GM15510 (cell line): ENCODE results near the gene RCC1.
A peak's percentile ranks its signal among the peaks of the same experiment; 100 is the strongest.

ENCODE experiments used
- POLR2A ChIP-seq: IDR thresholded peaks from 3 replicates; pipeline ENCODE4 v1.6.1; 2011; ENCODE audit warnings: borderline replicate concordance; ENCODE audit not compliant: insufficient read length; ENCODE audit errors: extremely low read depth

Gene RCC1

DNA sequence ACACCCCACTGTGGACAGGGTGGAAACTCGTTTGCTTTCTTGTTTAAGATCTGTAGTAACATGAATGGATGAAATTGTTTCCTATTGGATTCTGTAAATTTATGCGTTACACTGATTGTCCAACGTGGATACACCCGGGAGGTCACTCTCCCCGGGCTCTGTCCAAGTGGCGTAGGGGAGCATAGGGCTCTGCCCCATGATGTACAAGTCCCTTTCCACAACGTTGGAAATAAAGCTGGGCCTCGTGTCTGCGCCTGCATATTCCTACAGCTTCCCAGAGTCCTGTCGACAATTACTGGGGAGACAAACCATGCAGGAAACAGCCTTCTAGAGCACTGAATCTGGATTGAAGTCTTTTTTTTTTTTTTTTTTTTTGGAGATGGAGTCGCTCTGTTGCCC, 1.4 kb downstream of the RCC1 start:
- no peak for TF ChIP-seq POLR2A

DNA sequence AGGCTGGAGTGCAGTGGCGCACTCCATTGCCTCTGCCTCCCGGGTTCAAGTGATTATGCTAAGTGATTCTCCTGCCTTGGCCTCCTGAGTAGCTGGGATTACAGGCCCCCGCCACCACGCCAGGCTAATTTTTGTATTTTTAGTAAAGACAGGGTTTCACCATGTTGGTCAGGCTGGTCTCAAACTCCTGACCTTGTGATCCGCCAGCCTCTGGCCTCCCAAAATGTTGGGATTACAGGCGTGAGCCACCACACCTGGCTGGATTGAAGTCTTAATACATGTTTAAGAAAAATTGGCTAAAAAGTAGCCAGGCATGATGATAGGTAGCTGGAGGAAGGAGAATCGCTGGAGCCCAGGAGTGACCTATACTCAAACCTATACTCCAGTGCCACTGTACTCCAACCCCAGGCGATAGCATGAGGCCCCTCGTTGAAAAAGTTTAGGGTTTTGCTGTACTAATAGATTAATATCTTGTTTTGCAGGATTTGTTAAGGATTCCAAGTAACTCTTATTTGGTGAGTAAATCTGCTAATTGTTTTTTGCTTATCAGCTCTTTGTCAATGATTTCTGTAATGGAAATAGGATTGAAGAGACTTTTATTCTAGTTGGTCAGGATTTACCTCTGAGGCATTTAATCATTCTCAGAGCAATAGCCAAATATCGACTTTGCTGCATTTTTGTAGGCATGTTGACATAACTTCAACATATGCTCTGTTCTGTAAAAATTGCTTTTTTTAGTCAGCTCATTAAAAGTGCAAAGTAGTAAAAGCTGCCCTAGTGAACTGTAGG, 2.0 kb downstream of the RCC1 start:
- TF ChIP-seq POLR2A: peak; percentile 32

DNA sequence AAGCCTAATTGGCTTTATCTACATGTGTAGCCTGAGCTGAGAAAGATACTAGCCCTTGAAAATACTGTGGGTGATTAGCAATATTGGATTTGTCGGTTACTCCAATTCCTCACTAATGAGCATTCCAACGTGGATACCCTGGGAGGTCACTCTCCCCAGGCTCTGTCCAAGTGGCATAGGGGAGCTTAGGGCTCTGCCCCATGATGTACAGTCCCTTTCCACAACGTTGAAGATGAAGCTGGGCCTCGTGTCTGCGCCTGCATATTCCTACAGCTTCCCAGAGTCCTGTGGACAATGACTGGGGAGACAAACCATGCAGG, 2.6 kb downstream of the RCC1 start:
- peak; percentile 45 for TF ChIP-seq POLR2A

DNA sequence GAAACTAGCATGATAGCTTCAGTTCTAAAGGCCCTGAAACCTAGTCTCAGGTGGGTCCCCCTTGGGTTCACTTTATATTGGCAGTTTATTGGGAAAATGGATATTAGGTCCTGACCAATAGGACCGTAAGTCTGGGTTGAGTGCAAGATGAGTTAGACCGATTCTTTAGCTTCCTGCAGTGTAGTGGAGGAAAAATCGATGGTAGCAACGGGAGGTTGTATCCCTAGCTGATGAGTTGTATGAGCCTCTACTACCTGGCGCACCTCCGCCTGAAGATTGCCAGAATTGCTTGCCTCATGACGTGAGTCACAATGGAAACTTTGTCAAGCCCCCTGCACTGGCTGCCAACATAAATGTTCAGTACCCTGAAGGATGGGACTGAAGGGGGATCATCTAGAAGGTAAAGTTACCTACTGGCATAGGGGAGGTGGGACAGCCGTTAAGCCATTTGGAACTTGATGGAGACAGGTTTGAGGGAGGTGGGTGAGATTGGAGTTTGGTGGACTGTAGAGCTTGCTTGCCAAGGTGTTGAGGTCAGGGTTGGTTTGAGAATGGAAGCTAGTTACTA, 3.9 kb downstream of the RCC1 start:
- TF ChIP-seq POLR2A: no peak

DNA sequence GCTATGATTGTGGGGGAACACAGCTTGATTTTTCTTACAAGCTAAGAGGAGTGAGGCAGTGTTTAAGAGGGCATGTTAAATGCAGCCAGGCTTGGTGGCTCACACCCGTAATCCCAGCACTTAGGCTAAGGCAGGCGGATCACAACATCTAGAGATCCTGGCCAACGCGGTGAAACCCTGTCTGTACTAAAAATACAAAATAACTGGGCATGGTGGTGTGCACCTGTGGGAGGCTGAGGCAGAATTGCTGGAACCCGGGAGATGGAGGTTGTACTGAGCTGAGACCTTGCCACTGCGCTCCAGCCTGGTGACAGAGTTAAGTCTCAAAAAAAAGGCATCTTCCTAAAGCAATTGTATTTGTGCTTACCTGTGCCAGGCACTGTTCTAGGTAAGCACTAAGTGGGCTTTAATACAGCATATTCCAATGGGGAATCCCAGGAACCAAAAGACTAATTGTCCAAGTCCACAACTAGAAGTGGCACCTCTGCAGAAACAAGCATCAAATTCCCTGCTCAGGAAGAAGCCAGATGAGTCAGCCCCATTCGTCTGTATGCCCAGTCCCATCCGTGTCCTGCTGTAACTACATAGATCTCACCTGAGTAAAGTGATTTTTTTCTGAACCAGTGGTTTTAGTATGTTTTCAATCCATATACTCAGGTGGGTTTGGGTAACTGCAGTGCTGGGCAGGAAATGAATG, 4.6 kb downstream of the RCC1 start:
- TF ChIP-seq POLR2A: peak; percentile 74

DNA sequence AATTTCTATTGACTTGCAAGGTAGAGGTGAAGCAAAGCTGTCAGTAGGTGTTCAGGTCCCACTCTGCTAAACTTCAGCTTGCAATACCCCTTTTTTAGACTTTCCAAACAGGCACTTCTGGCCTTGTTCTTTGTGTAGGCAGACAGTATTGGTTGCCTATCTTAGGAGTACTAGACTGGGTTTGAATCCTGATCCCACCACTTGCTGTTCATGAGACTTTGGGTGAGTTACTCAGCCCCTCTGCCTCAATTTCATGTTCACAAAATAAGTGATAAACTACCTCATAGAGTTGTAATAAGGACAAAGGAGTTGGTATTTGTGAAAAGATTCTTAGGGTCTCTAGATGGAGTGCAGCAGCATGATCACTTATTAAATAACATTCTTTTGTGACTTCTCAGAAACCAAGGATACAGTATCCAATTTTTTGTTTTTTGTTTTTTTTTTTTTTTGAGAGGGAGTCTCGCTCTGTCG, 5.2 kb downstream of the RCC1 start:
- peak; percentile 41 for TF ChIP-seq POLR2A

DNA sequence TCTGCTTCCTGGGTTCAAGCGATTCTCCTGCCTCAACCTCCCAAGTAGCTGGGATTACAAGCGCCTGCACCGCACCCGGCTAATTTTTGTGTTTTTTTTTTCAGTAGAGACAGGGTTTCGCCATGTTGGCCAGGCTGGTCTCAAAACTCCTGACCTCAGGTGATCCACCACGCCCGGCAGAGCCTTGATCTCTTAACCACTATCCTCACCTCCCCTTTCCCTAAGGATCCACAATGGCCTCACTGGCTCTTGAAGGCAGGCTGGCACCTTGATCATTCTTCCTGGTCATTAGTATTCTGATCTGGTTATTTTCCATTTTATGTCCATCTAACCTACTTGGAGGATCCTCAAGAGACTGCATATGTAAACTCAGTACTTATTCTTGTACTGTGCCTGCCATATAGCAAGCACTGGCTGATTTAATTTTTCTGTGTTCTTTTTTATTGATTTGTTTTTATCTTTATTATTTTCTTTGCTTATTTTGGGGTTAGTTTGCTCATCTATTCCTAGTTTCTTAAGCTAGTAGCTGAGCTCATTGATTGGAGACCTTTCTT, 6.3 kb downstream of the RCC1 start:
- peak; percentile 29 for TF ChIP-seq POLR2A

DNA sequence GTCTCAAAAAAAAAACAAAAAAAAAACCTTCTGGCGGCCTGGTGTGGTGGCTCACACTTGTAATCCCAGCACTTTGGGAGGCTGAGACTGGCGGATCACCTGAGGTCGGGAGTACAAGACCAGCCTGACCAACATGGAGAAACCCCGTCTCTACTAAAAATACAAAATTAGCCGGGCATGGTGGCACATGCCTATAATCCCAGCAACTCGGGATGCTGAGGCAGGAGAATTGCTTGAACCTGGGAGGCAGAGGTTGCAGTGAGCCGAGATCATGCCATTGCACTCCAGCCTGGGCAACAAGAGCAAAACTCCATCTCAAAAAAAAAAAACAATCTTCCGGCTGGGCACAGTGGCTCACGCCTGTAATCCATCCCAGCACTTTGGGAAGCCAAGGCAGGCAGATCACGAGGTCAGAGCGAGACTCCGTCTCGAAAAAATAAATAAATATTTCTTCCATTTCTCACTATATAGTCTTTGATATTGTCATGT, 8.6 kb downstream of the RCC1 start:
- peak; percentile 18 for TF ChIP-seq POLR2A

DNA sequence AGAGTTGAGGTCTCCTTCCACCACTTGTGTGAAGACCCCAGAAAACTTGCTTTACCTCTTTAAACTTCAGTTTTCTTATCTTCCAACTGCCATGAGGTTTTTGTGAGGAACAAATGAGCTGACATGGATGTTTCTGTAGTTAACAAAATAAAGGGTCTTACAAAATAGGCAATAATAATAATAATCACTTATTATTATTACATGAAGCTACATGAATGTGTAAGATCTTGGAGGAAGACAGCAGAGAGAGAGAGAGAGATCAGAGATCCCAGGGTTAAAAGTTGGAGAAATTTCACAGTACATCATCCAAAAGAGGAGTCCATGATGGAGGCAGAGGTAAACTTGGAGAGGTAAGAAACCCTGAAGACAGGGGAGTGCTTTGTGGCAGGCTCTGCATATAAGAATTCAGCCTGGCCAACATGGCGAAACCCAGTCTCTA, 10.7 kb downstream of the RCC1 start:
- no peak for TF ChIP-seq POLR2A

DNA sequence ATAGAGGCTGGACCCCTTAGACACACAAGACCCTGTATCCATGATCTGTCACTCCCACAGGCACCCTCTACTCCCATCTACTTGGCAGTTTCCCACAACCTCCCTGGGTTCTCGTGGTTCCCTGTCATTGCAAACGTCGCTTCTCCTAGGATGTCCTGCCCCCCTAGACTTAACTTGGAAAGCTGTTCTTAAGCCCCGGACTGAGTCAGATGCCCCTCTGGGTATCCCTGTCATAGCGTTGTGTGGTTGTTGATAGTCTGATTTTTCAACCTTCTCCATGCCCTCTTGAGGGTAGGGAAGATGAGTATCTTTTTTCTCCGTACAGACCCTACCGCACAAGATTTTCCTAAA, 11.8 kb downstream of the RCC1 start:
- TF ChIP-seq POLR2A: no peak

DNA sequence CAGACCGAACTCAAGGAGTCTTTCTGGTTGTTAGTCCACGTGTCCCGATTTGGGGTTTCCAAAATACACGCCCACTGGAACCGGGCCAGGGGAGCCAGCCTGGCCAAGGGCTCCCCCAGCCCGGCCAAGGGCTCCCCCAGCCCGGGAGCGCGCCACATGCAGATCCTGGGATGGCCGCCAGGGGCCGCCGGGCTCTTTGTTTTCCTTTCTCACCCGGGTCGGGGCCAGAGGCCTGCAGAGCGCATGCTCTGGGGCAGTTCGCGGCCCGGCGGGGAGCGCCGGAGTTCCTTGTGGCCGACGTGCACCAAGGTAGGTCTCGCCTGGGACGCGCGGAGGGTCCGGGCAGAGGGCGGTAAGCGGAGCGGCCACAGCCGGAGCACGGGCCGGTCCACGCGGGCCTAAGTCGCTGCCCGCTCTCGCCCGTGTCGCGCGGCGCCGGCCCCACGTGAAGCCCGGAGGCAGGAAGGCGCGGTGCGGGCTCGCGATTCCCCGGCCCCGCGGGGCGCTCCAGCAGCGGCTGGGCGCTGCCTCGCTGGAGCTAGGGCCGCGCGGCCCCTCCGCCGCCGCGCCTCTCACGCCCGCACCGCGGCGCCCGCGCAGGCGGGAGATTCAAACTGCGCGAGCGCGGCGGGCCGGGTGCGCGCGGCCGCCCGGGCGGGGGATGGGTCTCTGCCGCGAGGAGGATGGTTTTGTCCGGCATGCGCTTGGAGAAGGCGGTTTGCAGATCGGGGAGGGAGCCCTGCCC, 12.3 kb downstream of the RCC1 start:
- peak; percentile 79 for TF ChIP-seq POLR2A

DNA sequence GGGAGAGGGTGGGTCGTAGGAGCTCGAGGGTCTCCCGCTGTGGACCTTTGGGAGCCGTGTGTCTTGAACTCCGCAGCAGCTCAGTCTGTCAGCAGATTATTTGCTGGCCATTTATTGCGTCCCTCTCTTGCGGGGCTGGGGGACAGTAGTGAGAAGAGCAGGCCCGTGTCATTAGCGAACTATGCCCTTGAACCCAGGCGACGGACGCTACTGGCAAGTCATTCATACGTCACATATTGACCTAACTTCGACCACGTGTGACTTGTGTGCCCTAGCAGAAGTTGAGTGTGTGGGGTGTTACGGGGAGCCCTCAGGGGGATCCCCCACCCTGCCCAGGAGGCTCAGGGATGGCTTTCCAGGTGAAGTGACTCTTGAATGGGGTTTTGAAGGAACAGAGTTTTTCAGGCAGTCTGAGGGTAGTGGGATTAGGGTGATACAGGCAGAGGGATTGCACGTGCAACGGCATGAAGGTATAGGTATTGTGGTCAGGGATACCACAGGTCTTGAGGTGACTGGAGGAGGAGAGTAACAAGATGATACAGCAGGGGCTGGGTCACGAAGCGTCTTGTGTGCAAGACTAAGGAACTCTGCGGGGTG, 13.0 kb downstream of the RCC1 start:
- TF ChIP-seq POLR2A: no peak

DNA sequence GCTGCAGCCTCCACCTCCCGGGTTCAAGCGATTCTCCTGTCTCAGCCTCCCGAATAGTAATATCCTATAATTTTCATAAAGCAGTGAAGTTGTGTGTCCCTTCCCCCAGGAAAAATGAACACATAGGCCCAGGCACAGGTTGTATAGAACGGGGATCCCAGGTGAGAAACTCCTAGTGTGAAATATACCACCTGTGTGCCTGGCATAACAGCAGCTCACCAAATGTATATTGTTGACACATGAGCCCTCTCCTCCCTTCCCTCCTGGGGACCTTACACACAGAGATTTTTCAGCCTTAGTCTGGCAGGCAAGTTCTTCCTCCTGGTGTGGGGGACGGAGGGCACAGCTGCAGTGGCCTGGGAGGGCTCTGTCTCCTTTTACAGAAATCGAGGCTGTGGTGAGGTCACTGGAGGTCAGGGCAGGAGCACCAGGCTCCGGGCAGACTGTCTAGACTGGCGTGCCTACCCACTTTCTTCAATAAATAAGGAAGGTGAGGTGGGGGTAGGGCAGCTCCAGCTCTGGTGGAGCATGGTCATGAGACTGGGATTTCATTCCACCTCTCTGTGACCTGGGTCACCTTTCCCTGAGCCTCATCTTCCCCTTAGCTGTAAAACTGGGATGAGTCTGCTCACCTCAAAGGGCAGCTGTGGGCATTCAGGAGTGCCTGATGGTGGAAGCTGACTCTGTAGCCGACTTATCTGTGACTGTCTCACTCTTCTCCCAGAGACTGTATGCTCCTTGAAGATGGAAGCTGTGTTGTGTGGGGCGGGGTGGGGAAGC, 14.3 kb downstream of the RCC1 start:
- no peak for TF ChIP-seq POLR2A
